HepG2 (cell line): Measurements from ENCODE around the gene ZAR1. TPM values are rescaled to one million over a fixed set of nuclear protein-coding genes. Genes with fewer than 3 reads are reported as not detected.
A peak's percentile ranks its signal among the peaks of the same experiment; 100 is the strongest.

Source experiments
- ATAC-seq: fragments of 200-7000 bp; cut with Tn5 transposase; 3 replicates; pipeline ENCODE4 v1.9.1; 2020; ENCODE audit warnings: mild to moderate bottlenecking, moderate library complexity
- BruUV-seq: library from RNA; stranded (reverse); fragments of 400-500 nt; replicated peaks from 2 replicates; lab custom pipeline; 2021; lab: Mats Ljungman, UMichigan
- CTCF ChIA-PET: fragments of 300-600 bp; formaldehyde crosslinking; extraction: SDS; loops from one replicate; lab custom pipeline; 2021; ENCODE audit warnings: low total read pairs, inconsistent platforms, low intra/inter-chr PET ratio; lab: Yijun Ruan, JAX
- POLR2A ChIA-PET: fragments of 350-600 bp; sonication (Branson Sonifier 250); formaldehyde crosslinking; loops from one replicate; lab custom pipeline; 2020; ENCODE audit warnings: antibody characterized with exemption, inconsistent platforms; lab: Yijun Ruan, JAX
- DNase-seq: peaks from one replicate; pipeline ENCODE4 v3.0.0-alpha.2; 2015; ENCODE audit warnings: low spot score
- FAIRE-seq: peaks from 3 replicates; lab custom pipeline; 2011; peaks lifted over from hg19 to GRCh38; lab: Jason Lieb, UNC
- H2AFZ ChIP-seq: one replicate; pipeline ENCODE4 v1.6.1; 2011; ENCODE audit warnings: low read length, inconsistent platforms
- H3K27ac ChIP-seq: fragments of 300-600 bp; 3 replicates; pipeline ENCODE4 v1.8.0; 2011; ENCODE audit warnings: mixed run types, mild to moderate bottlenecking, mixed read lengths, low read length, inconsistent platforms; ENCODE audit not compliant: insufficient read depth; ENCODE audit errors: extremely low read length
- H3K27me3 ChIP-seq, 2 experiments: fragments of 200-600 bp in 1 of 2; 2 replicates in 1 of 2; 3 replicates in 1 of 2; pipeline versions ENCODE4 v1.6.0 to v1.8.0; 2011; ENCODE audit warnings: low read length in 2 of 2, mild to moderate bottlenecking in 2 of 2, moderate library complexity in 2 of 2, inconsistent platforms in 1 of 2; ENCODE audit not compliant: insufficient read depth in 2 of 2, control insufficient read depth in 1 of 2
- H3K36me3 ChIP-seq, 2 experiments: fragments of 200-600 bp in 1 of 2; replicated peaks in 1 of 2; 2 replicates in 1 of 2; 3 replicates in 1 of 2; pipeline versions ENCODE4 v1.5.1 to v1.8.0; 2011; ENCODE audit warnings: low read length in 2 of 2, inconsistent platforms in 1 of 2; ENCODE audit not compliant: insufficient read depth in 2 of 2, control insufficient read depth in 1 of 2
- H3K4me1 ChIP-seq: 2 replicates; pipeline ENCODE4 v1.5.1; 2012; ENCODE audit warnings: low read length, inconsistent platforms; ENCODE audit not compliant: insufficient read depth
- H3K4me2 ChIP-seq: 2 replicates; pipeline ENCODE4 v1.6.0; 2011; ENCODE audit warnings: low read depth, low read length, inconsistent platforms
- H3K4me3 ChIP-seq, 3 experiments: fragments of 200-600 bp in 1 of 3; sonication (generic), shearing (Covaris generic) in 1 of 3; replicated peaks in 1 of 3; 2 replicates each; pipeline ENCODE4 v1.5.1; 2011 to 2016; ENCODE audit warnings: low read length in 3 of 3, inconsistent platforms in 2 of 3, low read depth in 2 of 3, mild to moderate bottlenecking in 2 of 3, control low read depth in 1 of 3, mixed read lengths in 1 of 3; ENCODE audit not compliant: insufficient read depth in 1 of 3
- H3K79me2 ChIP-seq: one replicate; pipeline ENCODE4 v1.6.1; 2011; ENCODE audit warnings: low read length, inconsistent platforms; ENCODE audit not compliant: insufficient read depth
- H3K9ac ChIP-seq: 2 replicates; pipeline ENCODE4 v1.6.0; 2011; ENCODE audit warnings: mild to moderate bottlenecking, low read depth, low read length, inconsistent platforms; ENCODE audit not compliant: insufficient read depth
- H3K9me3 ChIP-seq: 2 replicates; pipeline ENCODE4 v1.5.1; 2012; ENCODE audit warnings: mild to moderate bottlenecking, low read length
- H4K20me1 ChIP-seq: 2 replicates; pipeline ENCODE4 v1.6.0; 2011; ENCODE audit warnings: inconsistent platforms, mild to moderate bottlenecking, low read length, moderate library complexity; ENCODE audit not compliant: insufficient read depth
- BCLAF1 ChIP-seq: fragments of 450-650 bp; IDR thresholded peaks from 2 replicates; pipeline ENCODE4 v1.6.1; 2017; ENCODE audit warnings: mild to moderate bottlenecking
- CENPX ChIP-seq: sonication (generic); formaldehyde crosslinking; IDR thresholded peaks from 2 replicates; pipeline ENCODE4 v1.9.0; 2021; ENCODE audit warnings: mild to moderate bottlenecking, missing genetic modification reagents, moderate library complexity
- GRHL1 ChIP-seq: sonication (generic); formaldehyde crosslinking; conservative IDR thresholded peaks from 2 replicates; pipeline ENCODE4 v1.8.0; 2022; ENCODE audit warnings: missing genetic modification reagents
- GZF1 ChIP-seq: sonication (generic); formaldehyde crosslinking; IDR thresholded peaks from 2 replicates; pipeline ENCODE4 v1.5.1; 2020; ENCODE audit warnings: mild to moderate bottlenecking, missing genetic modification reagents
- MZF1 ChIP-seq: sonication (generic); formaldehyde crosslinking; IDR thresholded peaks from 2 replicates; pipeline ENCODE4 v1.8.1; 2023; ENCODE audit warnings: mild to moderate bottlenecking, missing genetic modification reagents, borderline replicate concordance
- STAT5B ChIP-seq: sonication (generic); formaldehyde crosslinking; IDR thresholded peaks from 2 replicates; pipeline ENCODE4 v1.4.0; 2020; ENCODE audit warnings: missing genetic modification reagents
- ZBTB42 ChIP-seq: sonication (generic); formaldehyde crosslinking; IDR thresholded peaks from 2 replicates; pipeline ENCODE4 v1.5.0; 2020; ENCODE audit warnings: mild to moderate bottlenecking, missing genetic modification reagents
- ZMYM3 ChIP-seq: sonication (generic); formaldehyde crosslinking; IDR thresholded peaks from 2 replicates; pipeline ENCODE4 v1.5.1; 2020; ENCODE audit warnings: mild to moderate bottlenecking, missing genetic modification reagents
- ZNF101 ChIP-seq: sonication (generic); formaldehyde crosslinking; IDR thresholded peaks from 2 replicates; pipeline ENCODE4 v1.4.0; 2020; ENCODE audit warnings: mild to moderate bottlenecking, low read depth, missing genetic modification reagents, borderline replicate concordance
- ZNF34 ChIP-seq: sonication (generic); formaldehyde crosslinking; IDR thresholded peaks from 2 replicates; pipeline ENCODE4 v1.4.0; 2020; ENCODE audit warnings: mild to moderate bottlenecking, missing genetic modification reagents, borderline replicate concordance
- ZNF646 ChIP-seq: sonication (generic); formaldehyde crosslinking; IDR thresholded peaks from 2 replicates; pipeline ENCODE4 v1.9.0; 2021; ENCODE audit warnings: mild to moderate bottlenecking, missing genetic modification reagents
- ZSCAN9 ChIP-seq: IDR thresholded peaks from 2 replicates; pipeline ENCODE4 v1.6.1; 2016; ENCODE audit warnings: borderline replicate concordance
- whole genome bisulfite sequencing: methylation state at CpG from one replicate; pipeline ENCODE4 v1.1.6; 2017; ENCODE audit warnings: low lambda C conversion rate; 5-methylcytosine and 5-hydroxymethylcytosine counted together
- in situ Hi-C: cut with HindIII; loops from 2 replicates; pipeline ENCODE4 v1.10.0; 2017; ENCODE audit warnings: low pct_unique_long_range_greater_than_20kb; ENCODE audit not compliant: extremely low pct_ligation_motif_present
- intact Hi-C: fragments of 100-400 bp; cut with micrococcal nuclease; formaldehyde crosslinking; loops from one replicate; pipeline ENCODE4 v1.10.0; 2022; ENCODE audit not compliant: unreplicated experiment
- polyA plus RNA-seq, 8 experiments: library from polyadenylated mRNA; depleted of rRNA in 3 of 8; stranded (reverse) in 7 of 8; unstranded in 1 of 8; fragments of >200 nt; fragmentation: Illumina TruSeq in 4 of 8; extraction: Trizol in 4 of 8; gene quantifications; 2 replicates each; pipeline versions ENCODE4 v1.2.1 to v1.2.3, GENCODE V29; 2011 to 2016; ENCODE audit warnings: low read depth in 4 of 8, missing spikeins in 1 of 8, mixed read lengths in 1 of 8; ENCODE audit not compliant: insufficient read depth in 1 of 8
- total RNA-seq, 5 experiments: library from RNA; depleted of rRNA; stranded (reverse); fragments of >200 nt; fragmentation: Illumina TruSeq; extraction: Trizol; gene quantifications; 2 replicates each; pipeline ENCODE4 v1.2.3, GENCODE V29; 2016; ENCODE audit warnings: low read depth in 1 of 5

The ZAR1 gene
- total and polyA plus RNA-seq, 2 of the 13 experiments (the other 11 are each of a cell fraction or from before 2014, with no cell fraction given): not detected

GRCh38 chr4:48484494-48485168 is 5.4 kb upstream of the ZAR1 start:
- POLR2A ChIA-PET: no interaction called here
- ATAC-seq: peak; percentile 43
- WGBS: 31% methylated on average over 22 of the region's 22 CpGs
- DNase-seq: no peak
- no peaks in the 10 kb centered on the region for H3K4me1 ChIP-seq
- intact Hi-C loops: no loop called here
- peaks cover 0 to 34% of the 10 kb centered on the region in 2 experiments; a peak in 3 of 5 replicates for H3K27me3 ChIP-seq
- H3K4me2 ChIP-seq: peak overlapping the region; percentile 32; the same call in 1 of the 2 replicates
- CTCF ChIA-PET: no interaction called here
- H3K36me3 ChIP-seq: no peaks in the 10 kb centered on the region
- no peak overlapping the region for H3K27ac ChIP-seq
- no peak overlapping the region for H3K9ac ChIP-seq
- H2AFZ ChIP-seq: no peak overlapping the region
- BruUV-seq: no TSS peak
- no peaks in the 10 kb centered on the region for H3K79me2 ChIP-seq
- no peaks in the 10 kb centered on the region for H3K9me3 ChIP-seq
- H3K4me3 ChIP-seq: no peak overlapping the region
- H4K20me1 ChIP-seq: no peaks in the 10 kb centered on the region
- in situ Hi-C loops: no loop called here
- no peak for FAIRE-seq
- no peak for TF ChIP-seq CENPX (CRISPR knock-in tag)
- TF ChIP-seq ZNF646: no peak
- TF ChIP-seq GRHL1 (CRISPR knock-in tag): no peak
- TF ChIP-seq MZF1 (CRISPR knock-in tag): no peak
- no peak for TF ChIP-seq ZMYM3
- TF ChIP-seq ZNF101 (CRISPR knock-in tag): no peak
- TF ChIP-seq BCLAF1: no peak
- no peak for TF ChIP-seq STAT5B (CRISPR knock-in tag)
- TF ChIP-seq GZF1: no peak
- no peak for TF ChIP-seq ZNF34 (CRISPR knock-in tag)
- TF ChIP-seq ZBTB42 (CRISPR knock-in tag): no peak
- no peak for TF ChIP-seq ZSCAN9 (CRISPR knock-in tag)
